ENCODE results near the gene PARP6.
"Not testable (repeated sequence)": the region's sequence is repeated elsewhere in the genome, so short reads cannot be mapped to it uniquely, and the experiment has no call there.

PARP6 gene

GRCh38 chr15:72284781-72285180, 12.4 kb upstream of the PARP6 start:
- TF ChIP-seq CTCF (IDR thresholded peaks at IDR 0.05; ENCODE audit: unreplicated experiment in 3 of 3), result no peak

GRCh38 chr15:72281713-72282112, 9.4 kb upstream of the PARP6 start:
- Mint-ChIP-seq H3K27me3 (ENCODE audit: low read depth) (peaks cover 18% of the 10 kb centered on the region), H3K4me1 (no peaks in the 10 kb centered on the region), H3K36me3 (ENCODE audit: low read depth) (no peaks in the 10 kb centered on the region), H3K4me3 (no peak overlapping the region), H3K9me3 (no peaks in the 10 kb centered on the region), H3K27ac (no peak overlapping the region)
- TF ChIP-seq CTCF (IDR thresholded peaks at IDR 0.05; ENCODE audit: unreplicated experiment in 3 of 3), result no peak

More at GRCh38 chr15:72284781-72285180, 12.4 kb upstream of the PARP6 start:
- H3K4me3 Mint-ChIP-seq, result no peak overlapping the region
- H3K4me1 Mint-ChIP-seq, result no peaks in the 10 kb centered on the region
- H3K27ac Mint-ChIP-seq, result no peak overlapping the region
- H3K9me3 Mint-ChIP-seq, result no peaks in the 10 kb centered on the region
- H3K27me3 Mint-ChIP-seq (ENCODE audit: low read depth), result peaks cover 12% of the 10 kb centered on the region
- H3K36me3 Mint-ChIP-seq (ENCODE audit: low read depth), result no peaks in the 10 kb centered on the region

DNA sequence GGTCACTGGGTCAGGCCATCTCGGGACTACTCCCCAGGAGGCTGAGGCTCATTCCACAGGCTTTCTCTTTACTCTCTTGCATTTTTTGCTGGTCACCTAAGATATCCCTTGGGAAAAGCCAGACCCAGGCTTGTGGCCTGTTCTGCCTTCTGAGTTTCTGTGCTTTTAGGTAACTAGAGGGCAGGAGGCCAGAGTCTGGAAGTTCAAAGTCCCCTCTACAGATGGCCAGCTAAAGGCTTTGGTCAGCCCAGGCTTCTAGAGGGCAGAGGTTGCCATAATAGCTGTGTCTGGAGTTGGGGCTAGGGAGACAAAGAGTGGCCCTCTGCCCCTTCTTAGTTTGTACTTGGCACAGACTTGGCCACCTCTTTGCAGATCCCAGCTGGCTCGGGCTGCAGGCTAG, 8.4 kb upstream of the PARP6 start:
- Mint-ChIP-seq H3K36me3 (ENCODE audit: low read depth) (no peaks in the 10 kb centered on the region), H3K27ac (no peak overlapping the region), H3K27me3 (ENCODE audit: low read depth) (peaks cover 16% of the 10 kb centered on the region), H3K4me1 (peaks cover 3% of the 10 kb centered on the region), H3K4me3 (no peak overlapping the region), H3K9me3 (no peaks in the 10 kb centered on the region)
- TF ChIP-seq CTCF (IDR thresholded peaks at IDR 0.05; ENCODE audit: unreplicated experiment in 3 of 3), result no peak

- peaks cover 16% of the 10 kb centered on the region for H3K27me3 Mint-ChIP-seq (ENCODE audit: low read depth)
- TF ChIP-seq CTCF (IDR thresholded peaks at IDR 0.05; ENCODE audit: unreplicated experiment in 3 of 3), result no peak
- H3K36me3 Mint-ChIP-seq (ENCODE audit: low read depth), result no peaks in the 10 kb centered on the region
- no peaks in the 10 kb centered on the region for H3K9me3 Mint-ChIP-seq
- no peak overlapping the region for H3K27ac Mint-ChIP-seq
- H3K4me3 Mint-ChIP-seq, result no peak overlapping the region
- peaks cover 9% of the 10 kb centered on the region for H3K4me1 Mint-ChIP-seq
Measured at GRCh38 chr15:72278737-72279136, 6.4 kb upstream of the PARP6 start.

DNA sequence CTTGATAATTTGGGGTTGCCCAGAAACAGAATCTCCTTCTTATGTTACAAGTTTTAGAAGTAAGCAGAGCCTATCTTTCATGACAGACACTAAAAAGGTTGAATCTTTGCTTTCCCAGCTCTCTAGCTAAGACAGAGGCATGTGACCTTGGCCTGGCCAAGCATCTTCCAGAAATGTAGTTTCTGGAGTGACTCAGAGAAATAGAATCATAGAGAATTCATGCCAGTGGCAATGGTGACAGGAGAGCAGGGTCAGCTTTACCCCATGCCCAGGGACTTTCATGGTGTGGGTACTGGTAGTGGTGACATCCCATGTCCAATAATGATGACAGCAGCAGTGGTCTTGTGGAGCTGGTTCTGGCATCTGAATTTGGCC, 4.0 kb upstream of the PARP6 start:
- Mint-ChIP-seq H3K27me3 (ENCODE audit: low read depth) (peaks cover 7% of the 10 kb centered on the region), H3K4me1 (peaks cover 21% of the 10 kb centered on the region), H3K36me3 (ENCODE audit: low read depth) (no peaks in the 10 kb centered on the region), H3K27ac (no peak overlapping the region), H3K4me3 (peak overlapping the region in 1 of 3 experiments; percentile 3), H3K9me3 (no peaks in the 10 kb centered on the region)
- TF ChIP-seq CTCF (IDR thresholded peaks at IDR 0.05; ENCODE audit: unreplicated experiment in 3 of 3), result no peak

DNA sequence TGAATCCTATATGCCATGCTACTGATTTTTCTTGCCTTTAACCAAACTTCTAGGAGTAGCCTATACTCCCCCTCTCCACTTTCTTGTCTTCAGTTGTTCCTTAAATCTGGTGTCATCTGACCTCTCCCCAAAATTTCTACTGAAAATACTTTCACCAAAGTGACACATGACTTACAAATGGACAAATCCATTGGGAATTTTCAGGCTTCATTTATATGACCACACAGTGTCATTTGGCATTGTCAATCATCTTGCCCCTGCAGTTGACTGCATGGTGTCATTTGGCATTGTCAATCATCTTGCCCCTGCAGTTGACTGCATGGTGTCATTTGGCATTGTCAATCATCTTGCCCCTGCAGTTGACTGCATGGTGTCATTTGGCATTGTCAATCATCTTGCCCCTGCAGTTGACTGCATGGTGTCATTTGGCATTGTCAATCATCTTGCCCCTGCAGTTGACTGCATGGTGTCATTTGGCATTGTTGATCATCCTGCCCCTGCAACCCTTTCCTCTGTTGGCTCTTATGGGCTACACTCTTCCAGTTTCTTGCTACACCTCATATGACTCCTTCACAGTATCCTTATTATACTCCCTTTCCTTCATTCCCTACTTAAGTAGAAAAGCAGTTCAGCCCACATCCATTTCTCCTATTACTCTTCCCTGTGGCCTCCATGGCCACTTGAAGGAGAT, 3.4 kb upstream of the PARP6 start:
- not testable (repeated sequence) for H3K36me3 Mint-ChIP-seq (ENCODE audit: low read depth); H3K27me3 Mint-ChIP-seq (ENCODE audit: low read depth); H3K9me3 Mint-ChIP-seq
- H3K4me3 Mint-ChIP-seq, result peak overlapping the region in 1 of 3 experiments; percentile 28
- H3K27ac Mint-ChIP-seq, result peak overlapping the region in 1 of 3 experiments; percentile 24
- peaks cover 27% of the 10 kb centered on the region for H3K4me1 Mint-ChIP-seq

All from nephron (organoid).